ENCODE data around the gene TRIM37.

- no peak for TF ChIP-seq EZH2phosphoT487 (IDR thresholded peaks at IDR 0.05)
- TF ChIP-seq CTCF (IDR thresholded peaks at IDR 0.05) = no peak
- no peak for TF ChIP-seq EZH2 (IDR thresholded peaks at IDR 0.05)
Observed at GRCh38 chr17:58999500-58999899, 107.2 kb downstream of the TRIM37 start.
